Eye (tissue), 1 donor: ENCODE measurements around the gene FREM1.

ENCODE experiments used
- DNase-seq: peaks from one replicate; pipeline ENCODE4 v3.0.0-alpha.2; 2015

Gene FREM1

DNA sequence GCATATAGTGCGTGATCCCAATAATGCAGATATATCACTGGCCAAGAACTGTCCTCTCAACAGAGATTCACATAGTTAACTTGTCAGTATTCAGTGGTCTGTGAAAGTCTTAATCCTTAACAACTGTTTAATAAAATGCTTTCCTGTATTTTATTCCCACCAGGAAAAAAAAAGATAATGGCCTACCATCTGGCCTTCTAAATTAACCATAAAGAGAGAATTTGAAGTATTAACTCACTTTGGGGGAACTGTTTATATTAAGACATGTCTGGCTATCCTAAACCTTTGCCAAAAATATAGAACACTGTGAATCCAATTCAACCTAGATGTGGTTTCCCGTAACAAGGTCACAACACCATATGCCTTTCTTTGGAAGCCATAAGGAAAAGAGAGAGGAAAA, 818 bp upstream of the FREM1 start:
- DNase-seq, result no peak

DNA sequence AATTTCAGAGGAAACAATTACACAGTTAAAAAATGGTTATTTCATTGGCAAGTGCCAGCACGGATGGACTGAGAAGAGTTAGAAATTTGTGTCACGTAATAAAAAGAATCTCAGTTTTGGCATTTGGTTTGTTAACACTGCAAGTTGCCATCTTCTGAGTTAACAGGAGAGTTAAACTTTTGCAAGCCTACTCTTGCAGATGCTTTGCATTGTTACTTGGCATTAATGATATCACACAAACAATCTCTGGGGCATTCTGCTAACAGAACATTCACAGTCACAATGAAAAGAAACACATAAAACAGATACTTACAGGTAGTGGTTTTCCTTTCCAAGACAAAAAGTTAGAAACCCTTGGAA, 647 bp downstream of the FREM1 start:
- no peak for DNase-seq

DNA sequence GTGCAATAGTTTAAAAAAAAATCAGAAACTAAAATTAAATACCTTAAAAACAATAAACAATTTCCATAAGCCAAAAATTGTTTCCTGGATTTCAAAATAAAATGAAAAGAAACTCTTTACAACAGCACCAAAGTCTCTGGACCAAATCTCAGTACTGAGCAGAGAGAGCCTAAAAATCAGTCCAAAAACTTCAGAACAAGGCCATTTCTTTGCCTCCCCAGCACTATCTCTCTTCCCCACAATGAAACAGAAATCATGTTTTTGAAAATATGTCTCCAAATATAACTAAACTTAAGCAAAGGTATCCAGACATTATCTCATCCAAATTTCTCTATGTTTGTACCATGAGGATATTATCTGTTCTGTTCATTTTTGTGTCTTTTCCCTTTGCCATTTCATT, 1.0 kb downstream of the FREM1 start:
- no peak for DNase-seq

DNA sequence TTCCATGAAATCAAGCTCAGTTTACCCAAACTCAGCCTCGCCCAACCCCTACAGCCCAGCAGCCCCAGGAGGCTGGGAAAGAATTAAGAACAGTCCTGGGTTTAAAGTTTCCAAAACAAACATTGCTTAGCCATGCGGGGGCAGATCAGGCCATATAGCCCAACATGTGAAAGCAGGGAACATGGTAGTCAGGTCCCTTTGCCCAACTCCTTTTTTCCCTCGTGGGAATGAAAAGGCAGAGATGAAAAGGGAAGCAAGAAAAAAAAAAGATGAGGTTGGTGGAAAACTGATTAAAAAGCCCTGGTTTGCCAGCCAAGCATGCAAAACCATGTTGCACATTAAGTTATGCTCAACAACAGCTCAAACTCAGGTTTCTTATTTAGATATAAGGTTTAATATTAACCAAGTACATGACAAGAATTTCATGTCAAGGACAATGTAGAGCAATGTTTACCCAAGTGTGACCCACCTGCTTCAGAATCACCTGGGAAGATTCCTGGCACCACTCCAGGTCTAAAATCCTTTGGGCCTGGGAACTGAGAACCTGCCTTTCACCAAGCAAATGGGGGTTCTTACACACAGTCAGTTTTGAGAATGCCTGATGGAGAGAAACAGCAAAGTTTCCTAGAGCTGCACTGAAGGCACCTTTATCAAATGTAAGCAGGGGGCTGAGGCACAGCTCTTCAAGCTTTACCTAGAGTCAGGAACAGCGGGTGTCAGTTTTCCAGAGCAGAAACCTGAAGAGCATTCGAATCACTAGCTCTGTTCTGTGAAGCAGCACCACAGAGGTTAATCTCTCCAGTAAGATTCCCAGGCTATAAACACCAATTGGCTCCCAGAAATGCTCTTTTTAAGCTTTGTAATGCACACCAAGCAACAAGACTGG, 1.7 kb downstream of the FREM1 start:
- DNase-seq, result peak; percentile 29

DNA sequence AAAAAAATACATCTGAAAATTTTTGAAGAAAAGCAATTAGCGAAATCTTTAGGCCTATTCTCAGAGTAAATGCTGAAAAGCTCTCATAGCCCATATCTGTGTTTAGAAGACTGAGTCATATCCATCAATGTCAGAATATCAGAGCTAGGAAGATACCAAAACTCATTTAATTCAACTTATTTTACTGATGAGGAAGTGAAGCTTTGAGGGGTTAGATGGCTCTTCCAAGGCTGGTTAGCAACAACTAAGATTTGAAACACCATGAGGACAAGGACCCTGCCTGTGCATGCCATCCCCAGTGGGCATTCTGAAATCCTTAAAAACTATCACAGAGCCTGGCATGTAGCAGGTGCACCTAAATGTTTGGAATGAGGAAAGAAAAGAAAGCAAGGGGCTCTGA, 2.5 kb downstream of the FREM1 start:
- no peak for DNase-seq

DNA sequence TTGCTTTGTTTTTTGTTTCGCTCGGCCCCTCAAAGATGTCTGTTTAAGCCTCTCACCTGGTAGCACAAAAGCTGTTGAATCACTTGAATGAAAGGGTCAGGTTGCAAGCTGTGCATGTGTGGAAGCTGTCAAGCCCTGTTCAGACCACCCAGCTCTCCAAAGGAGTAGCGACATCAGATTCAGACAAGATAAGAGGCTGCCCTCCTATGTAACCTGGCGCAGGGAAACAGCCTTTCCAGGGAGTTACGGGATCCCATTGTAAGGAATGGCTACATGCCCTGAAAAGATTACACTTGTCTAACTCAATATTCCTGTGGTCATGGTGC, 2.9 kb downstream of the FREM1 start:
- DNase-seq, result peak; percentile 21

DNA sequence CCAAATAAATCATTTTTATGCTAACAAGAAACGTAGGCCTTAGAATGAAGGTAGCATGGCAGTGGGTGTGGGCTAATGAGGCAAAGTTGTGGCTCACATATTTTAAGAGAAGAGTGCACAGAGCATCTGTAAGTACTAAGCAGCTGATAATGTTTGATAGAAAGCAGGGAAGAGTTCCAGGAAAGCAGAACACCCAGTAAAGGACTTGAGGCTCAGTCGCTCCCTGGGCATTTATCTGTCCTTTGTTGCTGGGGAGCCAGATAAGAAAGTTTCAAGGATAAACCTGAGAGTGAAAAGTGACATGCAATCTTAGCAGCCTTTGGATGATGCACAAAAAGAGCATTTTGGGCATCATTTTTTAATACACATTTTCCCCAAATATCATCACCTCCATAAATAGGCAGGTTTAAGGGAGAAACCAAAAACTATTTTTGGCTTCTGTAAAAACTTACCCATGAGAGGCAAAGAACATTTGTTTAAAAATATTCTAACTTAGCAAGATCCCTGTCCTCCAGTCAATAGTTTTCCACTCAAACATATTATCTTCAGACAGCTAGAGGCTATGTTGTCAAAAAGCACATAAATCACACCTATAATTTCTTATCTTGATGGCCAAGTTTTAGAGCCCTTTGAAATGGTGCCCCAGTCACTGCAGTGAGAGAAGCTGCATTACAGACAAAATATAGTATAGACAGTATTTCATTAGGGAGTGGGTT, 3.4 kb downstream of the FREM1 start:
- no peak for DNase-seq

DNA sequence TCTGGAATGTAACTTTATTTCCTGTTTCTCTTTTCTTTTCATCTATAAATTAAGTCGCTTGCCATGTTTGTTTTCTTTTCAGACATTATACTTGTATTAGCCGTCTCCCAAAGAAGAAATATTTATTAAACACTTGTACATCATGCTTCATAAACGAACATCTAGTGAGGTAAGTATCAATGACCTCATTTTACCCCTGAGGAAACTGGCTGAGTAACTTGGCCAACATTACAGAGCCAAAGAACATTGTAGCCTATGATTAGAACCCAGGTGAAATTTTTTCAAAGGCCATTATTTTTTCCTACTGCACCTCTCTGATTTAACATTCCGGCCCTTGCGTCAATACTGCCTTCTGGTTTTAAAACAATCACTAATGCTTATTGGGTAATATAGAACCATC, 4.2 kb downstream of the FREM1 start:
- DNase-seq, result no peak

DNA sequence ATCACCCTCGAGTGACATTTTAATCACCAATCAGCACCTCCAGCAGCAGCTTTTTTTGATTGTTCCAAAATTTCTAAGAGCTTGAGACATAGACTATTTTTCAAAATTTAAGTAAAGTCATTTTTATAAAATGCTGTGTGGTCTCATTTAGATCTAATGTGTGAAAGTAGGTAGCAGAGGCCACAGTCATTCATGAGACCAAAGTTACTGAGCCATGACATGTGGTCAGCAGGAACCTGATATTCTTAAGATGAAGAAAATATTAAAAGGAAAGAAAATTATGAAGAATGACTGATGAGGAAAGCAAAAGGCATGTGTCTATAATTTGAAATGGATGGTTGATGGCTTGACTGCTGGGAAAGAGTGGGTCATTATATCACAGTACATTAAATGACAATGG, 7.2 kb downstream of the FREM1 start:
- no peak for DNase-seq

DNA sequence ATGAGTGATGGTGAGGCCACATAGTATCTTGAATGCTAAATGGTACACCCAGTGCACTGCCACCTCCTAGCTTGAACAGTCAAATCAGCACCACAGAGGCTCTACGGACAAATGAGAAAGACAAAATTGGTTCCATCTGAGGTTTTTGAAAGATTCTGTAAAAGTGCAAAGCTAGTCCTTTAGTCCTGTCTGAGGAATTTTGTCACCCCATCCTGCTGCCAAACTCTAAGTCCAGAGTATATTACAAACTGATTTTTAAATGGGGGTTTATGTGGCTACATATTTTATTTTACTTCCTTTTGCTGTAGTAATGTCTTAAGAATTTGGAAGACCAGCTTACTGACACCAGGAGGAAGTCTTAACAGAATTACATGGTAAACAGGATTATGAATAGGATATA, 7.7 kb downstream of the FREM1 start:
- no peak for DNase-seq

DNA sequence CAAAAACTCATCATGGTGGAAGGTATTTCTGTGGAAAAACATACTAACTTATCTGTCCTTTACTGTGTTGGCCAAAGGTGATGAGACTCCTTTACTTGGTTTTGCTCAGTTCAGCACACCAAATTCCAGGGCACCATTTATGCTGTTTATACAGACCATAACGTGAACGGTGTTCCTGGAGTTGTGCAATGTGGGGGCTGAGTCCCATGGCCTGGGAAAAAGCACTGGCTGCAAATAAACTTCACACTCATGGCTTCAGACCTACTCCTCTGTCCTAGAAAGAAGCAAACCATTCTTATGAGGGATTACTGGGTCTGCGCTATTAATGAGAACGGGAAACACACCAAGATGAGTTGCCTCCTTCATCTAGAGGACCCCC, 10.4 kb downstream of the FREM1 start:
- DNase-seq, result no peak

DNA sequence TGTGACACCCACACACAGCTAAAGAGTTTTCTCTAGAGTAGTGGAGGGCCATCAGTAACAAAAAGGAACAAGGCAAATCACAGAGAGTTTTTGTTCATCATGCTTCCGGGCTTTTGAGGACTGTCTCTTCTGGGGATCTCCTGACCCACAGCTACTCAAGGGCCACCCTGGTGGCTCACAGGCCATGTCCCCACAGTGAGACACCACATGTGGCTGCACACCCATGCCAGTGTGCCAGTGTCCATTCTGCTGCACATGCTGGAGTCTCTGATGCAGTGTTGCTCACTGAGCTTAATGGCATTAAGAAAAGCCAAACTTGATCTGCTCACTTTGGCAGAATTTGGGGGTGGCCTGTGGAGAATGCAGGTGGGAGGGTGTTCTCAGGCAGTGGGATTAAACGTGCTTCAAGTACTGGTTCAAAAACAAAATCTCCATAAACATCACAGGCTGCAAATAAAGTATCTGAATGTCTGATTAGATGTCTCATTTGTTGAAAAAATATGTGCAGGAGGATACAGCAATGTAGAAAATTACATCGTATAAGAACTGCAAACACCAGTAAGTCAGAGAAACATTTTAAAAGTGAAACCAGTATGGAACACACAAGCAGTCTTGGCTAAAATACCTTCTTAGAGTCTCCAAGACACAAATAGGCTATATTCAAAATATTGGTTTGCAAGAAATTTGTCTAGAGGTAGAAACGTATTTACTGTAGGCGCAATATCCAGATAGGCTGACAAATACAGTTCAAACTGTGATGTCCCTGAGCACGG, 11.0 kb downstream of the FREM1 start:
- no peak for DNase-seq

DNA sequence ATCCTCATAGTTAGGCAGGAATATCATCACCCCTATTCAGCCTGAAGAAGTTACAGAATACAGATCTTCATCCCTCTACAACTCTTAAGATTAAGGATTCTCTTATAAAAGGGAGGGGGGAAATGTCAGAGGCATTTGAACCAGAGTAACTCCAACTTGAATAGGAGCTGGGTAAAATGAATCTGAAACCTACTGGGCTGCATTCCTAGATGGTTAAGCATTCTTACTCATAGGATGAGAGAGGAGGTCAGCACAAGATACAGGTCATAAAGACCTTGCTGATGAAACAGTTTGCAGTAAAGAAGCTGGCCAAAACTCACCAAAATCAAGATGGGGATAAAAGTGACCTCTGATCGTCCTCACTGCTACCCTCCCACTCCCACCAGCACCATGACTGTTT, 14.4 kb downstream of the FREM1 start:
- DNase-seq, result no peak

DNA sequence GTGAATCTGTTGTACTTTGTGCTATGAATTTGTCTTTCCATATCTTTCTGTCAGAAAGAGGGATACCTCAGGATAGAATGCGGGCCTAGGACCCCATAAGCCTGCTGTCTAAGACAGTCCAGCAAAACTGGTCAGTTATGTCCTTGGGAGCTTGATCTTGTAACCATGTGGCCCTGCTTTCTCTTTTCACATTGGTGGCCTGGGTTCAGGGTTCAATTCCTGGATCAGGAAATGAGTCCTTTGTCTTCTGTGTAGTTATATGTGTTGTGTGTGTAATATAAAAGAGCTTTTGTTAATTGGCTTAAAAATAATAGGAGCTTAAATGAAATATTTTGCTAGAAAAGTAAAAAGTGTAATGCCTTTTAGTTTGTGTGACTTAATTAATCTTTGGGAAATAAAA, 16.9 kb downstream of the FREM1 start:
- DNase-seq, result no peak

DNA sequence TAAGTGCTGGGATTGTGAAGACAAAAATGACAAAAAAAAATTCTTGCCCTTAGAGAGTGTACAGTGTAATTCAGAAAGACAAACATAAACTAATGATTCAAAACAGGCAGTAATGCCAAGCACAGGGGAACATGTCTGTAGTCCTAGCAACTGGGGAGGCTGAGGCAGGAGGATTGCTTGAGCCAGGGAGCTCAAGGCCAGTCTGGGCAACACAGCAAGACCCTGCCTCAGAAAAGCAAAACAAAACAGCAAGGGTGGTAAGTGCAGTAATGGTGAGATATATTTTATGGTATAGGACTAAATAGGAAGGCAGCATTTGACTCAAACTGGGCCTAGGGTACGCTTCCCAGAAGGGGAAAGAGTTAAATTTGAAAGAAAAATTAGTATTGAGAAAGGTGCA, 18.9 kb downstream of the FREM1 start:
- DNase-seq, result no peak

DNA sequence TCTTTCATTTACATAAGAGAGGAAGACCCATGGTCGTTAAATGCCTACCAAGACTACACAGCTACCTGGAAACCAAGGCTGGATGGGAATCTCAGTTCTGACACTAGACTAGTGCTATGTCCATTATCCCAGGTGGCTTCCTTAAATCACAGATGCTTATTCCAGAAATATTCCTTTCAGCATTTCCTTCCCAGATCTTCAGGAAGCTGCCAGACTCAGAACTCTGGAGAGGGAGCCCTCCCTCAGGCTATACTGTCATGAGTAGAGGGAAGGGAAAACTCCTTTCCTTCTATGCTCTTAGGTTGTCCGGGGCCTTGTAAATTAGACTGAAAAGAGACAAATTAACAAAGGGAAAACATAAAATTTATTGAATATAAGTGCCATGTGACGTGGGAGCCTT, 20.8 kb downstream of the FREM1 start:
- no peak for DNase-seq

DNA sequence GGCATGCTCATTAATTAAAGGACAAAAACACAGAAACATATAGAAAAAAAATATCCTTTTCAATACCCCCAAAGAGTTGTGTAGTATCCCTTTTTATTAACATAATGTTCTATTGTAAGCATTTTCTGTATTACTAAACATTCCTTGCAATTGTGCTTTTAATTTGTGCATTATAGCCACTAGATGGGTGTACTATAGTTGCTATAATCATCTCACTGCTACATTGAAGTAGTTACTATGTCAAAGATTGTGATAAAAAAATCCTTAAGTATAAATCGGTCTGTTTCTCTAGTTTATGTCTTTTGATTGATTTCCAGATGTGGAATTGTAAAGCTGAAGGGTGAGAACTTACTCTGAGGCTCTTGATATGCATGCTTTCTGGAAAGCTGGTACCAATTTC, 21.4 kb downstream of the FREM1 start:
- no peak for DNase-seq

DNA sequence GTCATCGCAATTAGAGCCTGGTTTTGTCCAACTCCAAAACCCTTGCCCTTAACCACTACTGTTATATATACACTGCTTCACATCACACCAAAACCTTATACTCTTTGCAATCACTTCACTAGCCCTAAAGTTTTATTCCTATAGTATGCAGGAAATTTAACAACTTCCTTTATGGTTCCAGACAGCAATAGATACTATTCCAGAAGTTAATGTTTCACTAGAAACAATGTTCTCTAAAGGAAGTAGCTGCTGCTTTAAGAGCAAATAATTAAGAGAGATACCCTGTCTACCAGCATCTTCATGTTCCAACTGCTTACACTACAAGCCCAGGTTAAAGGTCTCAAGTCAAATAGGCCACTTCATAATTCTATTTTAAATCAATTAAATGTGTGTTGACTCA, 22.0 kb downstream of the FREM1 start:
- no peak for DNase-seq

DNA sequence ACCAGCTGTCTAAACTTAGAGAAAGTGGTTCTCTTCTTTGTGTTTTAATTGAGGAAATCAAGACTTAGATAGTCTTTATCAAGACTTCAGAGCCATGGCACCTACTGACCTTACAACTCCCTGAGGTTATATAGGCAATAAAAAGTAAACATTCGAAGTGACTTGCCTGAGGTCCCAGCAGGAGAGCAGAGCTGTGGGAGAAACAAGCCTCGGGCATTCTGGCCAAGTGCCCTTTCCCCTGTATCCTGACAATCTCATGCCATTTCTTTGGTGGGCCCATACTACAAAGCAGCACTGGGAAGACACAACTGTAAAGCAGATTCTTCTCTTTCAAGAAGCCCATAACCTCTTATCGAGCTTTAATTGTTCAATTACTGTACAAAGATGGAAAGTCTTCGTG, 23.1 kb downstream of the FREM1 start:
- DNase-seq, result no peak

DNA sequence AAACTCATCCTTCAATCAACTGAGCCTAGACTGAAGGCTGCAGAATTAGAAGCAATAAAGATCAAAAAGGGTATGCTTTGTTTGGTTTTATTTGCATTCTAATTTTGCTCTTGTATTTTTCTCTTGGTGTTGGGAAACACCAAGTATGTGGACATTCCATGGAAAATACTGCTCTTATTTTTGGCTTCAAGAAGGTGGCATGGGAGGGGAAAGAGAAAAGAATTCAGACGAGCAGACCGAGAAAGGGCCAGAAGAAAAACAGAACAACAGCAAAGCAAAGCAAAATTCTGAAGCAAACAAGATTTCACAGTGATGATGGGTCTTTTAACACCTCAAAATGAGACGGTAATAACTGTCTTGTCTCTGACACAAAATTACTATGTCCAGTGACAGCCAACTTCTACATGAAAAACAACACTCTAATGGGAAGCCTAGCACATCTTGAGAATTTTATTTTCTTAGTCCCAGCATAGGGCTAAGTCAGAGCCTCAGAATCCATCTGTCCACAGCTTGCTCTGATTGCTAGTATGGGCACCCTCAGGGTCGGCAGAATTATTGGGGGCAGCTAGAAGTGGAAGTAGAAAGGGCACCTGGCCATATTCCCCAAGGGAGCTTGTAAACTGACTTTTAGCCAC, 26.8 kb downstream of the FREM1 start:
- DNase-seq, result no peak

DNA sequence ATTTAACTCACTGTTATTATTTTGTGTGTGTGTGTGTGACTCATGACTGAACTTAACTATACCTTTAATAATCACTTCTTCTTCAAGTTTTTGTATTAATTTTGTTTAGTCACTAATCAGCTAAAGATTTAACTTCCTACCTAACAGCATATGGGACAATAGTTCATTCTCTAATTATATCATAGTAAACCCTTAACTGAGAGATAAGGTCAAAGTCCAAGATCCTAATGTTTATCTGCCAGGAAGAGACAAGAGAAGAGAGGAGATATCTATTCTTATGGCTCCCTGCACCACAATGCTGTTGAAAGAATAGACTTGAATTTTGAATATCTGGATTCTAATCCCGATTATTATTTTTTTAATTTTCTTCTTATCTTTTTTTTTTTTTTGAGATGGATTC, 28.1 kb downstream of the FREM1 start:
- no peak for DNase-seq

DNA sequence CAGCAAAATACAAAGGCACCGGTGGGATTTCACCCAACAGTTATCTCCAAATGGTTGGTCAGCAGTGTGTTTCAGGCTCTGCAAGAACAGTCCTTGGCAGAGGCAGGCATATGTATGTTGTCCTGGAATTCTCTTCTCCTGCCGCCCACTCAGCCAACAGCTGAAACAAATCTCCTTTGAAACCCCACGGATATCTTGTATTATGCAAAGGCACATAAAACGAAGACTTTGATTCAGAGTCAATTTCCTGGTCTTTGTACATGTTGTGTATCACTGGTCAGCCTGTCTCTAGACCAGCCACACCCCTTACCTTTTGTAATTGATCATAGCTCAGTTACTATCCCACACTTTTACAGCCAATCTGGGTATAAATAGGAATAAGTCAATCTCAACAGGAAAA, 29.2 kb downstream of the FREM1 start:
- DNase-seq, result no peak

DNA sequence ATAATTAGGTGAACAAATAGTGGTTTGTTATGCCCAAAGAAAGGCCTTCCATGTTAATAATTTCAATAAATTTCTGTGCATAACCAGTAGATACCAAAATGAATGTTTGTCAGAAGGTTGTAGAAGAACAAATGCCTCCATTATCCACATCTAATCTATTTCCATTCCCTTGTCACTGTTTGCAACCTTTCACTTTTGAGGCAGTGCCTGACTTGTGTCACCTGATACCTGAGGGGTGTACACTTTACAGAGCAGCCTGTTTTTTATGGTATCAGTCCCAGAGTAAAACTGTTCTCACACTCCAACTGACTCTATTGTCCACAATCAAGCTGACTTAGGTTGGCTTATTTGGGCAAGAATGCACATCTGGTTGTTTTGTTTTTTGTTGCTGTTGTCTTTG, 40.1 kb downstream of the FREM1 start:
- DNase-seq, result no peak

DNA sequence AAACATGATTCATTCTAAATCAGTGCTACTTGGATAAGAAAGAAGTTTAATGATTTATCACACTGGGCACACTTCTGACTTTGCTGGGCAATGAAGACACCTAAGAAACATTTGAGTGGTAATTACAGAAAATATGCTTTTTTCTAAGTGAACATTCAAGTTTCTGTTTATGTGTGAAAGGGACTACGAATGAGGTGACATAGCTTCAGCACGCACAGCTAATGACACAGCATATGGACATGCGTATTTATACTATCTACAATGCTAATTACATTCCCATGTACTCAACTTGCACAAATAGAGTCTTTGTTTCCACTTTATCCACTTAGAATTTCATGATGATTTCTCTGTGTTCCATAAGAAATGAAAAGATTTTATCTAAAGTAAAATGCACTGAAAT, 40.6 kb downstream of the FREM1 start:
- no peak for DNase-seq
